Mesothelial cell of epicardium (in vitro differentiated cells): ENCODE data around the gene KCNH2. TPM values are rescaled to one million over a fixed set of nuclear protein-coding genes. Genes with fewer than 3 reads are reported as not detected.

Experiments
- DNase-seq, 2 experiments: peaks; one replicate each; pipeline ENCODE4 v3.0.0; 2021; ENCODE audit warnings: low spot score in 2 of 2; ENCODE audit not compliant: unreplicated experiment in 2 of 2
- H3K27ac Mint-ChIP-seq: 2 replicates; pipeline ENCODE4 v1.8.0; 2021; ENCODE audit warnings: mixed read lengths
- H3K27me3 Mint-ChIP-seq: 2 replicates; pipeline ENCODE4 v1.8.0; 2021; ENCODE audit warnings: low read depth, mixed read lengths
- H3K36me3 Mint-ChIP-seq: 2 replicates; pipeline ENCODE4 v1.8.0; 2021; ENCODE audit warnings: mixed read lengths
- H3K4me1 Mint-ChIP-seq: 2 replicates; pipeline ENCODE4 v1.8.0; 2021; ENCODE audit warnings: mixed read lengths
- H3K4me3 Mint-ChIP-seq: 2 replicates; pipeline ENCODE4 v1.8.0; 2021; ENCODE audit warnings: mild to moderate bottlenecking, moderate library complexity, mixed read lengths
- H3K9me3 Mint-ChIP-seq: 2 replicates; pipeline ENCODE4 v1.8.0; 2021; ENCODE audit warnings: mixed read lengths
- total RNA-seq: library from RNA; stranded (reverse); gene quantifications from 3 replicates; pipeline ENCODE4 v1.2.1, GENCODE V29; 2021
- TF ChIP-seq, protein P1 (sequence below): fragments of 200-600 bp; sonication (generic); IDR thresholded peaks from one replicate; pipeline ENCODE4 v1.5.0; 2021; ENCODE audit warnings: antibody characterized with exemption; ENCODE audit not compliant: unreplicated experiment

KCNH2 gene
- total RNA-seq, 1 donor from 2014 or later: 11.2 TPM

DNA sequence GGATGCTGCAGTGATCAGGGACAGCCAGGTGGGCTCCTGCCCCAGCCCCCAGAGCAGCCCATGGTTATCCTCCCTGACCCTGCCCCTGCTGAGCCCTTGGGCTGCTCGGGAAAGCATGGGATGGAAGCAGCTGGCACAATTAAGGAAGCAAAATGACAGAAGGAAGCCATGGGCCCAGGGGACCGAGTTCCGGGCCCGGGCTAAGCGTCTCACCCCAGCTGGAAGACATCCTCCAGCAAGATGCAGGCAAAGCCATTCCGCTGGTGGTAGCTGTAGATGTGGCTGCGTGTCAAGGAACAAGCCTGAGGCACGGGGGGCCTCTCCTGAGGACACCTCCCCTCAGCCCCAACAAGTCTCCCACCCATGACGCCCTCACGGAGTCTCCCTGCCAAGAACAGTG is 45.1 kb upstream of the KCNH2 start:
- no peaks in the 10 kb centered on the region for H3K36me3 Mint-ChIP-seq
- TF ChIP-seq, protein P1, sequence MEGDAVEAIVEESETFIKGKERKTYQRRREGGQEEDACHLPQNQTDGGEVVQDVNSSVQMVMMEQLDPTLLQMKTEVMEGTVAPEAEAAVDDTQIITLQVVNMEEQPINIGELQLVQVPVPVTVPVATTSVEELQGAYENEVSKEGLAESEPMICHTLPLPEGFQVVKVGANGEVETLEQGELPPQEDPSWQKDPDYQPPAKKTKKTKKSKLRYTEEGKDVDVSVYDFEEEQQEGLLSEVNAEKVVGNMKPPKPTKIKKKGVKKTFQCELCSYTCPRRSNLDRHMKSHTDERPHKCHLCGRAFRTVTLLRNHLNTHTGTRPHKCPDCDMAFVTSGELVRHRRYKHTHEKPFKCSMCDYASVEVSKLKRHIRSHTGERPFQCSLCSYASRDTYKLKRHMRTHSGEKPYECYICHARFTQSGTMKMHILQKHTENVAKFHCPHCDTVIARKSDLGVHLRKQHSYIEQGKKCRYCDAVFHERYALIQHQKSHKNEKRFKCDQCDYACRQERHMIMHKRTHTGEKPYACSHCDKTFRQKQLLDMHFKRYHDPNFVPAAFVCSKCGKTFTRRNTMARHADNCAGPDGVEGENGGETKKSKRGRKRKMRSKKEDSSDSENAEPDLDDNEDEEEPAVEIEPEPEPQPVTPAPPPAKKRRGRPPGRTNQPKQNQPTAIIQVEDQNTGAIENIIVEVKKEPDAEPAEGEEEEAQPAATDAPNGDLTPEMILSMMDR: no peak
- no peak overlapping the region for H3K4me3 Mint-ChIP-seq
- H3K4me1 Mint-ChIP-seq: peaks cover 45% of the 10 kb centered on the region
- H3K27ac Mint-ChIP-seq: no peak overlapping the region
- no peaks in the 10 kb centered on the region for H3K9me3 Mint-ChIP-seq
- H3K27me3 Mint-ChIP-seq: peaks cover 25% of the 10 kb centered on the region
- no peak for DNase-seq

DNA sequence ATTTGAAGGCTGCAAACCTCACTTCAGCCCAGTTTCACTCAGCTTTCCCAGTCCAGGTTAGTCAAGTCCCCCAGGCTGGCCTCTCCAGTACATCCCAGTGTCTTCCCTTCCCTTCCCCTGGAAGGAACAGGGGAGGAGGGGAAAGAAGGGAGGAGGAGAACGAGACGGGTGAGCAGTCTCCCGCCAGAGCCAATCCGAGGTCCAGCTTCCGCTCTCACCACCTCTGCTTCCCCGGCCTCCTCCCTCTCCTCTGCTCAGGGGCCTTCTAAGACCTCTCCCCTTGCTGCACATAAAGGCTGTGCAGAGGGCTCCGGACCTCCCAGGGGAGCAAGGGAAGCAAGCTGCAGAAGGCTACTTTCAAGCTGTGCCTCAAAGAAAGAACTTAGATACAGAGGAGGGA is 42.1 kb upstream of the KCNH2 start:
- H3K4me3 Mint-ChIP-seq: peak overlapping the region; percentile 20
- no peaks in the 10 kb centered on the region for H3K9me3 Mint-ChIP-seq
- H3K27me3 Mint-ChIP-seq: peaks cover 48% of the 10 kb centered on the region
- H3K4me1 Mint-ChIP-seq: peaks cover 34% of the 10 kb centered on the region
- no peak overlapping the region for H3K27ac Mint-ChIP-seq
- TF ChIP-seq, protein P1: no peak
- DNase-seq: no peak
- peaks cover 4% of the 10 kb centered on the region for H3K36me3 Mint-ChIP-seq

DNA sequence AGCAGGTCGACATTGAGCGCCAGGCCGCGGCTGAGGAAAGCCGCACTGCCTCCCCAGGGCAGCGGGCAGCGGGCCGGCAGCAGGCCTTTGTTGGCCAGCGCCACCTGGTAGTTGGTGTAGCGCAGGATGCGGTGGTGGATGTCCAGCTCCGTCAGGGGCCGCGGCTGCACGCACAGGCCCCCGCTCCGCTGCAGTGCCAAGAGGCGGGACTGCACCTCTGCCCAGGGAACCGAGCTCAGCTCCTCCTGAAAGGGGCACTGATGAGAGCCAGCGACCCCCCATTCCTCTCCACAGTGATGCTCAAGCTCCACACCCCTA is 41.0 kb upstream of the KCNH2 start:
- H3K27me3 Mint-ChIP-seq: peaks cover 54% of the 10 kb centered on the region
- TF ChIP-seq, protein P1: no peak
- peaks cover 6% of the 10 kb centered on the region for H3K36me3 Mint-ChIP-seq
- peaks cover 34% of the 10 kb centered on the region for H3K4me1 Mint-ChIP-seq
- no peaks in the 10 kb centered on the region for H3K9me3 Mint-ChIP-seq
- no peak for DNase-seq
- H3K4me3 Mint-ChIP-seq: peak overlapping the region; percentile 28
- no peak overlapping the region for H3K27ac Mint-ChIP-seq

DNA sequence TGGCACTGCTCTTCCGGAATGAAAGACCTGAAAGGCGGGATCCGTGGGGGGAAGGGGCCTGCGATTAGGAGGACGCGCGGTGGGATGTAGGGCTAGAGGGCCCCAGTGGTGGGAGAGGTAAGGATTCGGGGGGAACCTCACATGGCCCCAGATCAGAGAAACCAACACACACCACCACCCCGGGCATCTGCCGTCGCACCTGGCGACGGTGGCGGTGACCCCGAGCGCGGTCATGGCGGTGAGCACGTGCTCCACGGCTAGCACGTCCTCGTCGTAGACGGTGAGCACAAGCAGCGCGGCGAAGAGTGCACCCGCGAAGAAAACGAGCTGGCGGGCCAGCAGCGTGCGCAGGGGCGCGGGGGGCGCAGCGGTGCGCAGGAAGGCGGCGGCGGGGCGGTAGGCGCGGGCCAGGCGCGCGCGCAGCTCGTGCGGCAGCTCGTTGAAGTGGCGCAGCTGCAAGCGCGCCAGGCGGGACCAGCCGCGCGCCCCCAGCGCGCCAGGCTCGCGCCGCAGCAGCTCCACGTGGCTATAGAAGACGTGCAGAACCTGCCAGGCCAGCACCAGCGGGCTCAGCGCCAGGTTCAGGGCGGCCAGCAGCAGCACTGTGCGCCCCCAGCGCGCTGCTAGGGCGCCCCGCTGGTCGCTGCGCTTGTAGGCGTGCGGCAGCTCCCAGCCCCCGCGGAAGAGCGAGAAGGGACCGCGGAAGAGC is 40.5 kb upstream of the KCNH2 start:
- peak in 1 of 2 experiments; percentile 65 for DNase-seq
- Mint-ChIP-seq H3K4me3 (peak overlapping the region; percentile 64), H3K36me3 (peaks cover 6% of the 10 kb centered on the region), H3K9me3 (no peaks in the 10 kb centered on the region), H3K27me3 (peaks cover 54% of the 10 kb centered on the region), H3K27ac (no peak overlapping the region), H3K4me1 (peaks cover 34% of the 10 kb centered on the region)
- TF ChIP-seq, protein P1: peak; percentile 16

DNA sequence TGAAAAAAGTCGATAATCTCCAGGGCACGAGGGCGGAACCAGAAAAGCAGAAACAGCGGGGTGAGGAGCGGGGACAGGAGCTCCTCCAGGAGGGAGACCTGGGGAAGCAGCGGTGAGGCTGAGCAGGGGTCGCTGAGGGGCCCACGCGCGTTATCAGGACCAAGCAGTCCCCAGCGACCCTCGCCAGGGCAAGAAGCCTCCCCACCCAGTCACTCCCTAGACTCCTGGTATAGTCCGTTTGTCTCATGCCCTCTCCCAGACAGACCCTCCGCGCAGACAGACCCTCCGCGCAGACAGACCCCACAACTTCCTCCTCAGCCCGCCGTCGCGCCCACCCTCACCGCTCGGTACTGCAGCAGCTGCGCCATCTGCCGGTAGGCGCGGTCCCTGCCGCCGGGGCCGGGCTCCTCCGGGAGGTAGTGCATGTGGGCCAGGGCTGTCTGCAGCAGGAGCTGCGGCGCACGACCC is 39.9 kb upstream of the KCNH2 start:
- TF ChIP-seq, protein P1: peak; percentile 90
- Mint-ChIP-seq H3K9me3 (no peaks in the 10 kb centered on the region), H3K4me1 (peaks cover 34% of the 10 kb centered on the region), H3K4me3 (peak overlapping the region; percentile 64), H3K27me3 (peaks cover 52% of the 10 kb centered on the region), H3K36me3 (peaks cover 6% of the 10 kb centered on the region), H3K27ac (no peak overlapping the region)
- peak; percentile 73 to 93 for DNase-seq
